Liver (tissue), 3 donors: ENCODE results near the gene DCHS2.
A peak's percentile ranks its signal among the peaks of the same experiment; 100 is the strongest.

Experiments used
- ATF3 ChIP-seq: IDR thresholded peaks from 2 replicates; pipeline ENCODE4 v1.6.1; 2016; ENCODE audit warnings: antibody characterized with exemption
- EGR1 ChIP-seq, 2 donors: IDR thresholded peaks; 2 replicates each; pipeline ENCODE4 v1.6.1; 2016 to 2018; ENCODE audit warnings: antibody characterized with exemption in 2 of 2, low read depth in 2 of 2
- FOXA1 ChIP-seq: IDR thresholded peaks from 2 replicates; pipeline ENCODE4 v1.6.1; 2016; ENCODE audit warnings: antibody characterized with exemption
- GABPA ChIP-seq, 2 donors: IDR thresholded peaks in 1 of 2; conservative IDR thresholded peaks in 1 of 2; 2 replicates each; pipeline ENCODE4 v1.6.1; 2016; ENCODE audit warnings: antibody characterized with exemption in 2 of 2, mild to moderate bottlenecking in 1 of 2, moderate library complexity in 1 of 2
- HNF4A ChIP-seq, 2 donors: conservative IDR thresholded peaks; 2 replicates each; pipeline ENCODE4 v1.6.1; 2016; ENCODE audit warnings: antibody characterized with exemption in 2 of 2, mild to moderate bottlenecking in 2 of 2
- NR2F2 ChIP-seq: IDR thresholded peaks from 2 replicates; pipeline ENCODE4 v1.6.1; 2016; ENCODE audit warnings: antibody characterized with exemption
- RAD21 ChIP-seq, 2 donors: IDR thresholded peaks; 2 replicates each; pipeline ENCODE4 v1.6.1; 2016; ENCODE audit warnings: antibody characterized with exemption in 2 of 2, mild to moderate bottlenecking in 2 of 2
- SP1 ChIP-seq: IDR thresholded peaks from 2 replicates; pipeline ENCODE4 v1.6.1; 2018; ENCODE audit warnings: antibody characterized with exemption, mild to moderate bottlenecking
- TAF1 ChIP-seq: conservative IDR thresholded peaks from 2 replicates; pipeline ENCODE4 v1.6.1; 2016; ENCODE audit warnings: antibody characterized with exemption, mild to moderate bottlenecking
- YY1 ChIP-seq: IDR thresholded peaks from 2 replicates; pipeline ENCODE4 v1.6.1; 2016; ENCODE audit warnings: antibody characterized with exemption, mild to moderate bottlenecking
- ZBTB33 ChIP-seq: IDR thresholded peaks from 2 replicates; pipeline ENCODE4 v1.6.1; 2016; ENCODE audit warnings: antibody characterized with exemption
- TF ChIP-seq, protein P1 (sequence below): IDR thresholded peaks from 2 replicates; pipeline ENCODE4 v1.6.1; 2016; ENCODE audit warnings: antibody characterized with exemption, mild to moderate bottlenecking
- TF ChIP-seq, protein P2 (sequence below): fragments of 150-350 bp; IDR thresholded peaks from 2 replicates; pipeline ENCODE4 v1.5.1; 2017; ENCODE audit warnings: improper control_type of control experiment, low read depth, low read length; ENCODE audit not compliant: missing input control
- TF ChIP-seq, protein P3 (sequence below): IDR thresholded peaks from 2 replicates; pipeline ENCODE4 v1.6.1; 2016; ENCODE audit warnings: antibody characterized with exemption
- donor health status: healthy.
- donor health status: healthy.

GRCh38 chr4:154503598-154503997, 12.0 kb upstream of the DCHS2 start:
- TF ChIP-seq, protein P1, sequence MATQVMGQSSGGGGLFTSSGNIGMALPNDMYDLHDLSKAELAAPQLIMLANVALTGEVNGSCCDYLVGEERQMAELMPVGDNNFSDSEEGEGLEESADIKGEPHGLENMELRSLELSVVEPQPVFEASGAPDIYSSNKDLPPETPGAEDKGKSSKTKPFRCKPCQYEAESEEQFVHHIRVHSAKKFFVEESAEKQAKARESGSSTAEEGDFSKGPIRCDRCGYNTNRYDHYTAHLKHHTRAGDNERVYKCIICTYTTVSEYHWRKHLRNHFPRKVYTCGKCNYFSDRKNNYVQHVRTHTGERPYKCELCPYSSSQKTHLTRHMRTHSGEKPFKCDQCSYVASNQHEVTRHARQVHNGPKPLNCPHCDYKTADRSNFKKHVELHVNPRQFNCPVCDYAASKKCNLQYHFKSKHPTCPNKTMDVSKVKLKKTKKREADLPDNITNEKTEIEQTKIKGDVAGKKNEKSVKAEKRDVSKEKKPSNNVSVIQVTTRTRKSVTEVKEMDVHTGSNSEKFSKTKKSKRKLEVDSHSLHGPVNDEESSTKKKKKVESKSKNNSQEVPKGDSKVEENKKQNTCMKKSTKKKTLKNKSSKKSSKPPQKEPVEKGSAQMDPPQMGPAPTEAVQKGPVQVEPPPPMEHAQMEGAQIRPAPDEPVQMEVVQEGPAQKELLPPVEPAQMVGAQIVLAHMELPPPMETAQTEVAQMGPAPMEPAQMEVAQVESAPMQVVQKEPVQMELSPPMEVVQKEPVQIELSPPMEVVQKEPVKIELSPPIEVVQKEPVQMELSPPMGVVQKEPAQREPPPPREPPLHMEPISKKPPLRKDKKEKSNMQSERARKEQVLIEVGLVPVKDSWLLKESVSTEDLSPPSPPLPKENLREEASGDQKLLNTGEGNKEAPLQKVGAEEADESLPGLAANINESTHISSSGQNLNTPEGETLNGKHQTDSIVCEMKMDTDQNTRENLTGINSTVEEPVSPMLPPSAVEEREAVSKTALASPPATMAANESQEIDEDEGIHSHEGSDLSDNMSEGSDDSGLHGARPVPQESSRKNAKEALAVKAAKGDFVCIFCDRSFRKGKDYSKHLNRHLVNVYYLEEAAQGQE, result no peak
- TF ChIP-seq, protein P2, sequence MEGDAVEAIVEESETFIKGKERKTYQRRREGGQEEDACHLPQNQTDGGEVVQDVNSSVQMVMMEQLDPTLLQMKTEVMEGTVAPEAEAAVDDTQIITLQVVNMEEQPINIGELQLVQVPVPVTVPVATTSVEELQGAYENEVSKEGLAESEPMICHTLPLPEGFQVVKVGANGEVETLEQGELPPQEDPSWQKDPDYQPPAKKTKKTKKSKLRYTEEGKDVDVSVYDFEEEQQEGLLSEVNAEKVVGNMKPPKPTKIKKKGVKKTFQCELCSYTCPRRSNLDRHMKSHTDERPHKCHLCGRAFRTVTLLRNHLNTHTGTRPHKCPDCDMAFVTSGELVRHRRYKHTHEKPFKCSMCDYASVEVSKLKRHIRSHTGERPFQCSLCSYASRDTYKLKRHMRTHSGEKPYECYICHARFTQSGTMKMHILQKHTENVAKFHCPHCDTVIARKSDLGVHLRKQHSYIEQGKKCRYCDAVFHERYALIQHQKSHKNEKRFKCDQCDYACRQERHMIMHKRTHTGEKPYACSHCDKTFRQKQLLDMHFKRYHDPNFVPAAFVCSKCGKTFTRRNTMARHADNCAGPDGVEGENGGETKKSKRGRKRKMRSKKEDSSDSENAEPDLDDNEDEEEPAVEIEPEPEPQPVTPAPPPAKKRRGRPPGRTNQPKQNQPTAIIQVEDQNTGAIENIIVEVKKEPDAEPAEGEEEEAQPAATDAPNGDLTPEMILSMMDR, result peak; percentile 50
- TF ChIP-seq EGR1 (IDR thresholded peaks at IDR 0.05; ENCODE audit: low read depth in 2 of 2), result no peak
- peak; percentile 63 to 74 for TF ChIP-seq RAD21 (IDR thresholded peaks at IDR 0.05)
- TF ChIP-seq ATF3, result no peak
- no peak for TF ChIP-seq SP1
- TF ChIP-seq, protein P3, sequence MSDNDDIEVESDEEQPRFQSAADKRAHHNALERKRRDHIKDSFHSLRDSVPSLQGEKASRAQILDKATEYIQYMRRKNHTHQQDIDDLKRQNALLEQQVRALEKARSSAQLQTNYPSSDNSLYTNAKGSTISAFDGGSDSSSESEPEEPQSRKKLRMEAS, result no peak
- TF ChIP-seq YY1, result no peak
- no peak for TF ChIP-seq GABPA (IDR thresholded peaks at IDR 0.05 in 1 of 2, conservative IDR thresholded peaks at IDR 0.05 in 1 of 2)
- no peak for TF ChIP-seq HNF4A (conservative IDR thresholded peaks at IDR 0.05)
- TF ChIP-seq TAF1, result no peak
- TF ChIP-seq FOXA1, result no peak
- no peak for TF ChIP-seq ZBTB33
- TF ChIP-seq NR2F2, result no peak
